Stimulated activated CD4-positive, alpha-beta T cell treated with anti-CD3 and anti-CD28 coated beads, Interleukin-4, amount 100 ng/mL, for 48 hours (primary cell): ENCODE data around the gene ATP5PF.
A peak's percentile ranks its signal among the peaks of the same experiment; 100 is the strongest.
"Not testable (repeated sequence)": the region's sequence is repeated elsewhere in the genome, so short reads cannot be mapped to it uniquely, and the experiment has no call there.

Source experiments
- DNase-seq, 2 donors: peaks; one replicate each; pipeline ENCODE4 v3.0.0-alpha.2; 2020; ENCODE audit warnings: low read depth in 2 of 2

The ATP5PF gene

DNA sequence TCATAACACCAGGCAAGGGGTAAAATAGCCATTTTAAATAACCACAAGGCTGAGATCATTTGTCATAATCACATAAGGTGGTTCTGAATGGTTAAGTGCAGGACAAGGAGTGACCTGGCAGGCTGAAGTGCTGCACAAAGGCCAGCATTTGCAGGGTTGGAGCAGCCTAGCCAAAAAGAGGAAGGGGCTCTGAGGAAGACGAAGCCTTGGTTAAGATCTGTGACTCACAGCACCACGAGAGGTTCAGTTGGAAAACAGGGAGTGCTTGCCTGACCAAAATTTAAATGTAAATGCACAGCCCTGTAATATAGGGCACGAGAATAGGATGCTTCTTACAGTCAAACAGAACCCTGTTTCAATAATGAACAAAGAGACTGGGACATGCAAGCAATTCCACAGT, 12.1 kb downstream of the ATP5PF start:
- DNase-seq, result no peak

DNA sequence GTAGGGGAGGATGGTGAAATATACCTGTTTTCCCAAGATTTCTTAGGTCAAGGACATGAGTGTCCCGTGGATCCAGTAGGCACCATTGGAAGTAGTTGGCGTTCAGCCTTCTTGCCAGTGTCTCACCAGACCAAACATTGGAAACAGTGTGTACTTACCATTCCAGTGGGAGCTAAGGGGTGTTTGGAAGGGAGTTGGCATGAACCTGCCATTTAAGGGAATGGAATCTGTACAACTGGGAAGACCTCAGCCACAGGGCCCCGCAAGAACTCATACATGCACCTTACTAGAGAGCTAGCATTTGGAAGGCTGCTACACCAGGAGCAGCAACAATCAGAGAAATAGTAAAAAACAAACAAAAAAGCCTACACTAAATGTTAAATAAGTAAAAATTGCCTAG, 12.7 kb downstream of the ATP5PF start:
- DNase-seq, result no peak

DNA sequence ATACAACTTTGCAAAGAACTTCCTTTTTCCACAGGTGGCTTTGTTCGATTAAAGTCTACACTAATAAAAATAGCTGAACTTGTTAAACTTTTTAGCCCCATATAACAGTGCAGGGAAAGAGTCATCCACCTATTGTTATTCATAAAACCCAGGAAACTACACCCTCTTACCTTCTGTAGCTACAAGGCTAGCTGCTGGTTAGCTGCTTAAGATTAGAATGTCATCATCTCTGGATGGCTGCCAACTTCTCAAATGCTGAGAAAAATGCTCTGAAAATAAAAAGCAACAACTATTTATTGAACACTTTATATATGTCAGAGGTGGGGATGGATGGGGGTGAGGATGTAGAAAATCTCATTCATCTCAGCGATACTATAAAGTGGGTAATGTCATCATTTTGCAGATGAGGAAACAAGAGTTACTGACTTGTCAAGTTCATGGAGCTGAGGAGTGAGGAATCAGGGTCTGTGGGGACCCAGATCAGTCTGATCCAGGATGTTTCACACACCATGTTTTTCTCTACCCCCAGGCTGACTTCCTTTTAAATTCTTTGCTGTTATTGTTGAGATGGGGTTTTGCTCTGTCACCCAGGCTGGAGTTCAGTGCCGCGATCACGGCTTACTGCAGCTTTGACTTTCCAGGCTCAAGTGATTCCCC, 17.1 kb downstream of the ATP5PF start:
- no peak for DNase-seq

DNA sequence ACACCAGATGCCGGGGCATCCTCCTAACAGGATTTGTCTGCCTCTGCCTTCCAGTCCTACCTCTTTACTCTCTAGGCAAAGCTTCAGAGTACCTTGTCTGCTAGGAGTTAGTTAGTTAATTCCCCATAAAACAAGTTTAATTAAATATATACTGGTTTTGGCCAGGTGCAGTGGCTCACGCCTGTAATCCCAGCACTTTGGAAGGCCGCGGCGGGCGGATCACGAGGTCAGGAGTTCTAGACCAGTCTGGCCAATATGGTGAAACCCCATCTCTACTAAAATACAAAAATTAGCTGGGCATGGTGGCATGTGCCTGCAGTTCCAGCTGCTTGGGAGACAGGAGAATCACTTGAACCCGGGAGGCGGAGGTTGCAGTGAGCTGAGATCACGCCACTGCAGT, 20.6 kb downstream of the ATP5PF start:
- not testable (repeated sequence) for DNase-seq

DNA sequence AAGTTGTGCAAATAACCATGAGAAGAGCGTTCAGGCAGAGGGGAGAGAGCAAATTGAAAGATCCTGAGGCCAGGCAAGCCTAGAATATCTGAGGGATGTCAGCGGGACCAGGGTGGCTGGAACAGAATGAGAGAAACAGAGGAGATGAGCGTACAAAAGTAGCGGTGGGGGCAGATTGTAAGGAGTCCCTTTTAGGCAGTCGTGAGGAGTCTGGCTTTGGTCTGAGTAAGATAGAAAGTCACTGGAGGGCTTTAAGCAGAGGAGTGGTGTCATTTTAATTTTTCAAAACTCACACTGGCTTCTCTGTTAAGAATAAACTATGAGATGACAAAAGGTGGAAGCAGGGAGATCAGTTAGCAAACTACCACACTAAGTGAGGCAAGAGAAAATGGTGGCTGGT, 24.2 kb downstream of the ATP5PF start:
- DNase-seq, result no peak

DNA sequence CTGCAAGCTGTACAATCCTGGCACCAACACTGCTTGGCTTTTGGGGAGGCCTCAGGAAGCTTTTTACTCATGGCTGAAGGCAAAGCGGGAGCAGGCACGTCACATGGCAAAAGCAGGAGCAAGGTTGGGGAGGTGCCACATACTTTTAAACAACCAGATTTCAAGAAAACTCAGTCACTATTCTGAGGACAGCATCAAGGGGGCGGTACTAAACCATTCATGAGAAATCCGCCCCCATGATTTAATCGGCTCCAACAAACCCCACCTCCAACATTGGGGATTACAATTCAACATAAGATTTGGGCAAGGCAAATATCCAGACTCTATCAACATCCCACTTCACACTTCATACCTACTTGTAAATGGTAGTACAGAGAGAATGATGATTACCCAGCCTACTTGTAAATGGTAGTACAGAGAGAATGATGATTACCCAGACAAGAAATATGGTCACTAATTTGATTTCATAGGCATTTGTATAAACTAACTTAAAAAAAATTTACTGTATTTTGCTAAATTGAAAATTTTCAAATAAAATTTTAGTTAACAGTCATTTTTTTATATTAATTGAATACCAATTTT, 24.9 kb downstream of the ATP5PF start:
- DNase-seq, result no peak

DNA sequence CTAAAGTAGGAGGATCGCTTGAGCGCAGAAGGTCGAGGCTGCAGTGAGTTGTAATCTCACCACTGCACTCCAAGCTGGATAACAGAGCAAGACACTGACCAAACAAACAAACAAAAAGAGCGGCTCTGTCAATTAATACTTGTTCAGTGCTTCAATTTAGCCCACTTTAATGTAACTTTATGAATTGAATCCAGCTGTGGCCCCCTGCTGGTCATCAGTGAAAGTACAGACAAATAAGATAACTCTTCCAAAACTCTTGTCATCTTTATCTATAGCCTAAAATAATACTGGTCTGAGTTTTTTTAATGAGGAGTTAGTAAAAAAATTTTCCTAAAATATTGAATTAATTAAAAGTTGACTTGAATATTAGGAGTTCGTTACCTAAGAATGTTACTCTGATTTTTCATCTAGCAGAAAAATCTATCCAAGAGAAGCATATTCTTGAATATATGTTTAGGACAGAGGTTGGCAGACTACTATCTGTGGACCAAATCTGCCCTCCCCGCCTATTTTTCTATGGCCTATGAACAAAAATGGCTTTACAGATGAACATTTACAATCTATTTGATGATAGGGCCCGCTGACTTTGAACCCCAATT, 26.1 kb downstream of the ATP5PF start:
- DNase-seq, result peak; percentile 19 to 27

DNA sequence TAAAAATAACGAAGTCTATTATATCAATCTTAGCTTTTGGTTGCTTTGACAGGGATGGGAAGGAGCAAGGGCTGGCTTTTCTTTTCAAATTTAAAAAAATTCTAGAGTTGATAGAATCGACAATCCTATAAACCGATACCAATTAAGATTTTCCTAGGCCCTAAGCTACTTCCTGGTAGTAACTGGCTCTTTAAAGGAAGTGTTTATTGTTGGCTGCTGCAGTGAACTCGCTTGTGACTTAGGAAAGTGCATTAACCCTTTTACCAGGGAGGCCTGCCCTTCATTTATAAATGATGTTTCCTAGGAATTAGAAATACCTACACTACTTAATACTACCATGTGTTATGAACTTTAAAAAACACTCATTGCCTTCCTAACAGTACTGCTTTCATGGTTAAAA, 33.2 kb downstream of the ATP5PF start:
- no peak for DNase-seq

DNA sequence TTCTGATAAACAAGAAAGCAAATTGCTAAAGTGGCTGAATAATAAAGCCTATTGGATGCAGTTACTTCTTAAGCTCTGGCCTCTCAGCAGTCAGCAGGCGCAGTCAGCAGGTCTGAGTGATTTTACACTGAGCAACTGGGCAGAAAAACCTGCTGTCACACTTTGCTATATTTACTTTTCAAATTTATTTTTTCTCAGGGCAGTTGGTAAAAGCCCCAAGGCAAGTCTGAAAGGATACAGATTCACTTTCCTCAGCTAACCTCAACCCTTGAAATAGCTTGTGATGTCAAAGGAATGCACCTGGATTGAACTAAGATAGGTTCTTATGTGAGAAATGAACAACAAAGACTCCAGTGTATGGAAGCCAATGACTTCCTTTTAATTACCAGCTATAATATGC, 34.0 kb downstream of the ATP5PF start:
- no peak for DNase-seq

DNA sequence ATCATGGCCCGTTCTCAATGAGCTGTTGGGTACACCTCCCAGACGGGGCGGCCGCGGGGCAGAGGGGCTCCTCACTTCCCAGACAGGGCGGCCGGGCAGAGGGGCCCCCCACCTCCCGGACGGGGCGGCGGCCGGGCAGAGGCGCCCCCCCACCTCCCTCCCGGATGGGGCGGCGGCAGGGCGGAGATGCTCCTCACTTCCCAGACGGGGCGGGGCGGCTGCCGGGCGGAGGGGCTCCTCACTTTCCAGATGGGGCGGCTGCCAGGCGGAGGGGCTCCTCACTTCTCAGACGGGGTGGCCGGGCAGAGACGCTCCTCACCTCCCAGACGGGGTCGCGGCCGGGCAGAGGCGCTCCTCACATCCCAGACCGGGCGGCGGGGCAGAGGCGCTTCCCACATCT, 39.2 kb downstream of the ATP5PF start:
- not testable (repeated sequence) for DNase-seq

DNA sequence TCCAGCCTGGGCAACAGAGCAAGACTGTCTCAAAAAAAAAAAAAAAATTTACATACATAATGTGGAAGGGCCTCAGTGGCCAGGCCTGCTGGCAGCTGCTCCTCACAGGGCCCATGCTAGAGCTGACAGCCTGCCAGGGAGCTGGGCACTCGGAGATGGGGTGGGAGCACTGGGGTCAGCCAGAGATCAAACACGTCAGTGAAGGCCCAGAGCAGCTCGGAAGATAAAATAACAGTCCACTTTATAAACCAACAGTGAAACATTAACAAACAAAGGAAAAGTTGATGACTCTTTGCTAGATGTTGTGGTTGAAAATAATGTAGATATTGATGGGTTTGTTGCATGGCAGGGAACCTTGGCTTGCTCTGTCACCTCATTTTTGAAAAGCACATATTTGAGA, 42.7 kb downstream of the ATP5PF start:
- no peak for DNase-seq

DNA sequence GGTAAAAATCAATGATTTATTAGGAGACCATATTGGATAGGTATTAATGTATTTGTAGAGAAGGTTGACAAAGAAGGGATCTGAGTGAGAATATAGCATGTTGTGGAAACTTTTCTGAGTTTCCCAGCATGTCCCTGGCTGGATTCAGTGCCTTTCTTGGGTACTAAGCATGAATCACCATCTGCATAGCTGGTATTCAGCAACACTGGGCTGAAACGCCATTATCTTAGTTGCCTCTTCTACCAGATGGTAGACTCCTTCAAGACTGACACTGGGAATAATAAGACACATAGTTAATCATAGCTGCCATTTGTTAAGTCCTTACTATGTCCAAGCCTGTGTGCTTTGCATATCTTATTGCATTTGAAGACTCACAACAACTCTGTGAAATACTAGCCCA, 45.5 kb downstream of the ATP5PF start:
- no peak for DNase-seq

DNA sequence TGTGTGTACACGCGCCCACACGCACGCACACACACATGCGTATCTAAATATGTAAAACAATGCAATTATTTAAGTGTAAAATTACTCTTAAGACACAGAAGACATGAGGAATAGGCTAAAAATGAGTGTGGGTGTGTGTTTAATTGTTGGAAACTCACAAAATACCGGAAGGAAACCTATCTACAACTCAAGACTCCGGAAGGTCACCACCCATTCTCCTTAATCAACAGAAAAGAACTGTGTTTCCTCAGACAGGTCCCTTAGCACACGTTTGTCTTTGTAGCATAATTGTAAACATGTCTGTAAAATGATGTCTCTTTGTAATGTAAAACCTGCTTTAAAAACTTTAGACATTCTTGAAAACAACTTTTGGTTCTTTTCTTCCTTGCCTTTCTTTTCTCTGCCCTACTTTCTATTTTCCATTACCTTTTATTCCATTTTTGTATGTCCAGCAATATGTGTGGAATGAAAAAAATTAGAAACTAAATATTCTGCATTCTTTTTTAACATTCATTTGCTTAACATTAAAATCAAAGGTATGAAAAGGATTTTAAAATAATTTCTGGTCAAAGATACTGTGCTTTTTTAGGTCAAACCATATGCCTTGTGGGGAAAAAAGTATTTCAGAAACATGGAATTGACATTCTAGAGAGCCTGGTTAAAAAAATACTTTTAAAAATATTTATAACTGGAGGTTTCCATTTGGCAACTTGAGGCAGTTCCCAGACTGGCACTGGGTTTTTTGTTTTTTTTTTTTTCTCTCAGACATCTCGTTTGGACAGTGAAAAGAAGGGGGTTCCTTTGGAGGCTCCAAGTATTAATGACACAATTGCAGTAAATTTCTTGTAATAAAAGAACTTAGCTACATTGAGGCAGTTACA, 46.2 kb downstream of the ATP5PF start:
- no peak for DNase-seq

DNA sequence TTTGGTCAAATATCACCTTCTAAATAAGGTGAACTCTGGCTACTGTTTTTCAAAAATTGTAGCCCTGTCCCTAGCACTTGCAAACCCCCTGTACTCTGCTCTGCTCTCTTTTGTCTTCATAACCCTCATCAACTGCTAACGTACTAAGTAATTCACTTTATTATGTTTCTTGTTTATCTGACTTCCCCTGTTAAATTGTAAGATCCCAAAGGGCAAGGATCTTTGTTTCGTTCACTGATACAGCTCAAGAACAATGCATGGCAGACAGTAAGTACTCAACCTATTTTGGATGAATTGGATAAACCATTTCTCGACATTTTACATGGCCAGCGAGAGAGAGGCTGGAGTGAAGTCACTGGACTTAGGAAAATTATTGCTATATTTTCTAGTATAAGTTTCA, 46.9 kb downstream of the ATP5PF start:
- DNase-seq, result no peak

DNA sequence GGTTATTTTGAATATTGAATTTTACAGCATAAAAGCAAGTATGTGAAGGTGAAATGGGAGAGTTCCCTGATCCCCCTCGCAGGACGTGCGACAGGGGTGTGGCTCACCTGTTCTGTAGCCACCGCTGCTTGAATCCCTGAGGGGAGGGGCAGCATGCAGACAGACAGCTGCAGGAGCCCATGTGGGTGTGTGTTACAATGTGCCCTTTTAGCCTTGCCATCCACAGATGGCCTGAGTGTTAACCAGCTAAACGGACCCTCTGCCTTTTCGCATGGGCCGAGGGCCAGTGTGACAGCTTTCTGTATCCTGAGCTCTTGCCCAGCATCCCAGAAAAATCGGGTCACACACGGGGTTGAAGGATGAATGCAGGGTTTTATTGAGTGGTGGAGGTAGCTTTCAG, 52.3 kb downstream of the ATP5PF start:
- DNase-seq, result no peak

DNA sequence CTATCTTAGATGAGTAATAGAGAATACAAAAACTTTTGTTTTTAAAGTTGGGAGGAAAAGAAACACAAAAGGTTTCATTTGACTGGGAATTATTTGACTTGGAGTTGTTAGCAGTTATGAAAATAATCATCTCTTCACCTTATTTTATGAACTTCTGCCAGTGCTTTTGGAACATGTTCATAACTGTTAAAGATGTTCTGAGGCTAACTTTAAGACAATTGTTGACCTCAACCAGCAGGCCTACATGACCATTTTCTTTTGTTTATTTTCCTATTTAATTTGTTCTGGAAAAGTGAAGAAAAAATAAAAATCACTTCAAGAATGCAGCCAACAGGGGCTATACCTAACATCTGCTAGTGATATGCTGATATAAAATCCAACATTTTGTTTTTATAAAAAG, 58.3 kb downstream of the ATP5PF start:
- DNase-seq, result no peak
